HG02642 (cell line): ENCODE data around the gene CALML6.
"Not testable (repeated sequence)": the region's sequence is repeated elsewhere in the genome, so short reads cannot be mapped to it uniquely, and the experiment has no call there.

Source experiments
- ATAC-seq: cut with Tn5 transposase; IDR thresholded peaks from one replicate; pipeline ENCODE4 v1.9.1; 2021; ENCODE audit warnings: mild to moderate bottlenecking; ENCODE audit not compliant: unreplicated experiment, poor library complexity

CALML6 gene

DNA sequence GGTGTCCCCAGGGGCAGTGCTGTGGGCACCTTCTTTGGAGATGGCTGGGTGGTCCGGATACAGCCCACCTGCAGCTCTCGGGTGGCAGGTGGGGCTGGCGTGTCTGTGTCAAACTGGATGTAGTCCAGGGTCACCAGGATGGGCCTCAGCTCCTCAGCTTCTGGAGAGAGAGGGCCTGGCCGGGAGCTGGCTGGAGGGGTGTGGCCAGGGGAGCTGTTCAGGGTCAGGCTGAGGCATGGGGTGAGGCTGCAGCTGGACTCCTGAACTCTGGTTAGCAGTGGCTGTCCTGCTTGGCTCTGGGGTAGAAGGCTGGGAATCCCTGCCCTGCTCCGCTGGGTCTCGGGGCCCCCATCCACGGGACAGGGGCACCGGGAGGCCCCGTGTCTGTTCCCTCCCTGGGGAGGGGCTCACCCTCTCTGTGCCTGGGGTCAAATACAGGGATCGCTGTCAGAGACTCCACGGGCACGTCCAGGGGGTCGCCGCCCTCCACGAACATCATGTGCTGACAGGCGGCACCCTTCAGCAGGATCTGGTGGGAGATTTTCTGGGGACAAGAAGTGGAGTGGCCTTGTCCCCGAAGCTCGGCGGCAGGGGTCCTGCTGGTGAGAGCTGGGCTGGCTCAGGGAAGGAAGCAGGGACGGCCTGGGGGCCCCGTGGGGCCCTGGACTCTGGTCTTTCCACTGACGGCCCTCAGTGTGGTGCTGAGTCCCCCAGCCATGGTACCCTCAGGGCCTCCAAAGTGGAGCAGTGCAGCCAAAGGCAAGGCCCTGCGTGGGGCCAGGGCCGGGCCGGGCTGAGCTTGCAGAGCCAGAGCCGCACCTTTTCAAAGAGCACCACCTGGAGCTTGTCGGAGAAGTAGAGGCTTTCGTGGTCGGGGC lies 8.1 kb downstream of the CALML6 start:
- no peak for ATAC-seq

DNA sequence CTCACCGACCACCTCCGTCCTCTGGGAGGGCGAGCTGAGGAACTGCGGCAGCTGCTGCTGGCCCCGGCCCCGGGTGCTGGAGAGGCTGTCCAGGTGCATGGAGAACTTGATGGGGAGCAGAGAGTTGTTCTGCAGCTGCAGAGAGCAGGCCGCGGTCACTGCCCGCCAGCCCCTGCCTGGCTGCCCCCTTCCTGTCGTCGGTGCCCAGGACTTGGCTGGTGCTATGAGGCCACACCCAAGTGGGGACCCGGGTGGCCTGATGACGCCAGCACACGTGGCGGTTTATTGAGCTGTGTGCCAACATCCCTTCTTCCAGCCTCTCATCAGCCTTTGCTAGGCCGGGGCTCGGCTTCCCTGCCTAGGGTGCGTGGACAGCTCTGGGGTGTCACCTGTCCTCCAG lies 9.3 kb downstream of the CALML6 start:
- no peak for ATAC-seq

- ATAC-seq = no peak
Observed at GRCh38 chr1:1924849-1925248, 9.8 kb downstream of the CALML6 start.

DNA sequence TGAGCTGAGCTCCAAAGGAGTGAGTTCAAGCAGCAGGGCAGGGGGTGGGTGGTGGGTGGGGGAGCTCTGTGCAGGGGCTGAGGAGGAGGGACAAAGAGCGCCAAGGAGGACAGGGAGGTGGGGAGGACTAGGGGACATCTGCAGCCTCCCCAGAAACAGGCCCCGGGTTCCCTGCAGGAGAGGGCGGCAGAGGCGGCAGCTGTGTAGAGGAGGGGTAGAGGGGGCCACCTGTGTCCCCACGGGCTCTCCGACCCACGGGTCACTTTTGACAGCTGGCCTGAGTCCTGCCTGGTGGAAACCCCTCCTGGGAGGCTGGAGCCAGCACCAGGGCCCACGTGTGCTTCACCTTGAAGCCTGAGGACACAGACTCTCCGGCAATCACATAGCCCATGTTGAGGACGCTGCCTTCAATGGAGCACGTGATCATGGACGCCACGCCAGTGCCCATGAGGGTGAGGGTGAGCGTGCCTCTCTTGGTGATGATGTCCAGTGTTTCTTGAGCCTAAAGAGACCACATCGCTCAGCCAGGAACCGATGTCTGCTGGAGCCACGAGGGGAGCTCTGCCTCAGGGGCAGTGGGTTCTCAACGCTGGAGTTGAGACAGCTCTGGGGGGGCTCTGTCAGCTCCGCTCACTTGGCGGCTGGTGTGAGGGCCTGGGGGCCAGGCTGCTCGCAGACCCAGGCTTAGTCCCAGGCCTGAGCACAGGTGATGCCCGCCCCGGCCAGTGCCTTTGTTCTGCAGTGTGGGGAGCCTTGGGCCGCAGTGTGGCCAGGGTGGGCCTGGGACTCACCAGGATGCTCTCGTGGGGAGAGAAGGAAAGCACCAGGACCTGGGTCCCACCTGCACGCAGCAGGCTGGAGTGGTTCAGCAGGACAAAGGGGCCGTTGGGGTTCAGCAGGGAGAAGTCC lies 10.6 kb downstream of the CALML6 start:
- ATAC-seq = no peak

- no peak for ATAC-seq
Observed at GRCh38 chr1:1926346-1926811, 11.3 kb downstream of the CALML6 start.

- ATAC-seq = no peak
Observed at GRCh38 chr1:1926886-1927660, 12.0 kb downstream of the CALML6 start.

DNA sequence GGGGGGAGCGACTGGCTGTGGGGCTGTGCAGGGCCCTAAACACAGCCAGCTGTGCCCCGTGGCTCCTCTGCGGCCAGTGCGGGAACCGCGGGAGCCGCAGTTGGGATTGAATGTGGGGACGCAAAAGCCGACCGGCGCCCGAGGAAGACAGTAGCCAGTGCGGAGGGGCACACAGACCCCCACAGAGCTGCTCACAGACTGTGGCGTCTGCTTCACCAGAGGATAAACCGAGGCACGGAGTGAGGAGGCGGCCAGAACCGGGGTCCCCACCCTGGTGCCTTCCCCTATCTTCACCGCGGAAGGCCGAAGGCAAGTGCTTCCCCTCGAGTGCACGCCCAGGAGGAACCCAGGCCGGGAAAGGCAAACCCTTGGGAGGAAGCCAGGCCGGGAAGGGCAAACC lies 12.7 kb downstream of the CALML6 start:
- no peak for ATAC-seq

- ATAC-seq = no peak
Observed at GRCh38 chr1:1928231-1929101, 13.4 kb downstream of the CALML6 start.

DNA sequence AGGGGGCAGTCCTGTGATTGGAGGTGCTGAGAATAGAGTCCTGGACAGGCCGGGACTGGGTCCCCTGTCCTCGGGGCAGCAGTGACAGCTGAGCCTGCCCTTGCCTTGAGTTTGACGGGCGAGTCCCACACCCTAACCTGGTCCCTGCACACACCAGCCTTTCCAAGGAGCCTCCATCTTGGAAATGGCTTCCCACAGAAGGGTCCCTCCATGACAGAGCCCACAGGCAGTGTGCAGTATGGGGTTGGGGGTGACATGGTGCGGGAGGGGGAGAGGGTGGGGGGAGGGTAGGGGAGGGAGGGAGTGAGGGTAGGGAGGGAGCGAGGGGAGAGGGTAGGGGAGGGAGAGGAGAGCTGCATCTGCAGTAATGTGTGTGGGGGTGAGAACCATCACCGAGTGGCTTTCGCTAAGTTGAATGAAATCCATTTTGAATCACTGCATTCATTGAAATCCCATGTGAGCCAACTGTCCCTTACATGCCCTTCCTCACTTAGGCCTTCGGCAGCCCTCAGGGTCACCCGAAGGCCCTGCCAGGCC lies 14.1 kb downstream of the CALML6 start:
- ATAC-seq = no peak

DNA sequence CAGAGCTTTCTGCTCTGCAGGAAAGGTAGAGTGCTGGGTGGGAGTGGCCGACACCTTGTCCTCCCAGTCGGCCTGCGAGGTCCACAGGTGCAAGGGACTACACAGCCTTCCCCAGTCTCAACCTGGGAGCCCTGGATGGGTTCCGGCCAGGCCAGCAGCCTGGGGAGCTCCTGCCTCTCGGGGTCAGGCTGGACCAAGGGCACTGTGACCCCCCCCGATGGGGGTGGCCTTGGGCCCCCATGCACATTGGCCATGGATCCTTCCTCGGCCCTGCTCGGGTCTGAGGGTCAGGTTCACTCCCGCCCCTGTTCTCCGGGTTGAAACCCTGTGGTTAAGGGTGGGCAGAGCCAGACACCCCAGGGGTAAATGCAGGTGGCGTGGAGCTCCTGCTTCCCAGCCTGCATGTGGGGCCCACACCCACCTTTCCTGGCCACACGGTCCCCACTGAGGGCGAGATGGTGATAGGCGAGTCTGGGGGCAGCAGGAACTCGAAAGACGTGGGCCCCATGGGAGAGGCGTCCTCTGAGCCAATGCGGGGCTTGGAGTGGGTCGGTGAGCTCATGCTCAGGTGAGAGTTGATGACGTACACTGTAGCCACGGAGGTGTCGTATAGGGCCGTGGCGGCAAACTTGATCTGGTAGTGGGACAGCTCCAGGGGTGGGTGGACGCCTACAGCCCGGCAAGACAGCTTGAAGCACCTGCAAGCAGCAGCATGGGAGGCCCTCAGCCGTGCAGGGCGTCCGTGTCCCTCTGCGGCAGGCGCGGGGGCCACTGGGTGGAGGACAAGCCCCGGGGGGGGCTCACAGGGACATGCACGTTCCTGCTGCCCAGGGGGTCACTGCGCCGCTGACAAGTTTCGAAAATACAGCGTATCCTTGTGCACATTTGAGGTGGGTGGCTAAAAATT lies 14.8 kb downstream of the CALML6 start:
- no peak for ATAC-seq

- not testable (repeated sequence) for ATAC-seq
Observed at GRCh38 chr1:1934848-1935247, 19.8 kb downstream of the CALML6 start.

- no peak for ATAC-seq
Observed at GRCh38 chr1:1937061-1937460, 22.0 kb downstream of the CALML6 start.

GRCh38 chr1:1937549-1938275 lies 22.7 kb downstream of the CALML6 start:
- ATAC-seq = no peak

- no peak for ATAC-seq
Observed at GRCh38 chr1:1938276-1938573, 23.2 kb downstream of the CALML6 start.

- ATAC-seq = no peak
Observed at GRCh38 chr1:1938613-1939295, 23.7 kb downstream of the CALML6 start.

DNA sequence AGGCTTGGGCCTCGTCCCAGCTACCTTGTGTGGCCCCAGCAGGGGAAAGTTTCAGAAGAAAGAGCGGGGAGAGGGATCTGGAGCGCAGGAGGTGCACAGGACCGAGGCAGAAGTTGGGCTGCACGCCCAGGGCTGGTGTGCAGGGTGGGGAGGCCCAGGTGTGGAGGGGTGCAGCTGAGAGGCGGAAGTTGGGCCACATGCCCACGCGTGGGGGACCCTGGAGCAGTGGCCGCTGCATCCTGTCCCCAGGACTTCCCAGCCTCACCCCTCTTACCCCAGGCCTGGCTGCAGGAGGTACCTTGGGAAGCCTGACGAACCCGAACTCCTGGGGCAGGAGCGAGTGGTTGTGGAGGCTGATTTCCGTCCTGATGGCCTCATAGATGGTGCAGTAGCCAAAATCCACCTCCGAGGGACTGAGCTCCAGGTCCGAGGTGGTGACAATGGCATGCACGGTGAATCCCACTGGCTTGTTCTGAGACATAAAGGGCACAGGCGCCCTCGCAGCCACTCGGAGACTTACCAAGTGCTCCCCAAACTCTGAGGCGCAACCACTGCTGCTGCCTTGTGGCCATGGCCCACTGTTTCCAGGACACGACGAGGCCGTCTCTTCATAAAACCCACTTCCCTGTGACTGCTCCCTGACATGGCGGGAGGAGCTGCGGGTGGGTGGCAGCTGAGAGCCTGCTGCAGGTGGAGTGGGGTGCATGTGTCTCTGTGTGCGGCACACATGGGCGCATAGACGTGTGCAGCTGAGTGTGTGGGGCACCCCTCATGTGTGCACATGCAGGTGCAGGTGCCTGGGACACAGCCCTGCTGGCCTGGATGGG lies 24.4 kb downstream of the CALML6 start:
- no peak for ATAC-seq

GRCh38 chr1:1940123-1940425 lies 25.0 kb downstream of the CALML6 start:
- no peak for ATAC-seq
